Measurements from ENCODE around the gene SLC66A3.

Gene SLC66A3

GRCh38 chr2:11121823-11122155 lies 33.5 kb upstream of the SLC66A3 start:
- H2AFZ ChIP-seq (ENCODE audit: low read depth, low read length, severe bottlenecking) = no peak overlapping the region
- no peak overlapping the region for H3K4me2 ChIP-seq (ENCODE audit: low read depth, low read length, poor library complexity, severe bottlenecking)
- no peaks in the 10 kb centered on the region for H4K20me1 ChIP-seq (ENCODE audit: low read depth, low read length)
- H3K79me2 ChIP-seq (ENCODE audit: insufficient read depth, low read length) = no peaks in the 10 kb centered on the region
- no peak overlapping the region for H3K4me3 ChIP-seq (ENCODE audit: insufficient read depth, low read length, poor library complexity, severe bottlenecking)
- no peaks in the 10 kb centered on the region for H3K27me3 ChIP-seq (ENCODE audit: low read length)
- no peaks in the 10 kb centered on the region for H3K36me3 ChIP-seq (ENCODE audit: low read length)
- no peaks in the 10 kb centered on the region for H3F3A ChIP-seq (ENCODE audit: insufficient read depth)
- no peaks in the 10 kb centered on the region for H3K9me3 ChIP-seq (ENCODE audit: insufficient read depth, low read length)
- no peak overlapping the region for H3K27ac ChIP-seq (ENCODE audit: low read depth, low read length)
- no peaks in the 10 kb centered on the region for H3K9me2 ChIP-seq (replicated peaks; ENCODE audit: insufficient read depth, low read length)
- TF ChIP-seq EZH2phosphoT487 (conservative IDR thresholded peaks at IDR 0.05; ENCODE audit: low read length) (no peak), CTCF (IDR thresholded peaks at IDR 0.05; ENCODE audit: insufficient read depth, low read length, poor library complexity, severe bottlenecking) (no peak)
- no peak overlapping the region for H3K9ac ChIP-seq (ENCODE audit: low read length)

DNA sequence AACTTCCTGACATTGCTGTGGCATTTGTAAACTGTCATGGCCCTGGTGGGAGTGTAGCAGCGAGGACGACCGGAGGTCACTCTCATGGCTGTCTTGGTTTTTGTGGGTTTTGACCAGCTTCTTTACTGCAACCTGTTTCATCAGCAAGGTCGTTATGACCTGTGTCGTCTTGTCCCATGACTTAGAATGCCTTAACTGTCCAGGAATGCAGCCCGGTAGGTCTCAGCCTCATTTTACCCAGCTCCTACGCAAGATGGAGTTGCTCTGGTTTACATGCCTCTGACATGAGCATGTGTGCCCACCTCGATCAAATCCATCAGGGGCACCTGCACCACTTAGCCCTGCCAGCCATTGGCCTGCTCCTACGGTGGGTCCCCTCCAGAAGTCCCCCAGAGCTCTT lies 32.9 kb upstream of the SLC66A3 start:
- Histone ChIP-seq H3K4me2 (ENCODE audit: low read depth, low read length, poor library complexity, severe bottlenecking) (no peak overlapping the region), H3K36me3 (ENCODE audit: low read length) (no peaks in the 10 kb centered on the region), H3K27ac (ENCODE audit: low read depth, low read length) (no peak overlapping the region), H3K4me3 (ENCODE audit: insufficient read depth, low read length, poor library complexity, severe bottlenecking) (no peak overlapping the region), H2AFZ (ENCODE audit: low read depth, low read length, severe bottlenecking) (no peak overlapping the region), H3F3A (ENCODE audit: insufficient read depth) (no peaks in the 10 kb centered on the region), H4K20me1 (ENCODE audit: low read depth, low read length) (no peaks in the 10 kb centered on the region), H3K9ac (ENCODE audit: low read length) (no peak overlapping the region), H3K27me3 (ENCODE audit: low read length) (no peaks in the 10 kb centered on the region), H3K9me3 (ENCODE audit: insufficient read depth, low read length) (no peaks in the 10 kb centered on the region), H3K9me2 (replicated peaks; ENCODE audit: insufficient read depth, low read length) (no peaks in the 10 kb centered on the region), H3K79me2 (ENCODE audit: insufficient read depth, low read length) (no peaks in the 10 kb centered on the region)
- TF ChIP-seq EZH2phosphoT487 (conservative IDR thresholded peaks at IDR 0.05; ENCODE audit: low read length) = no peak
- no peak for TF ChIP-seq CTCF (IDR thresholded peaks at IDR 0.05; ENCODE audit: insufficient read depth, low read length, poor library complexity, severe bottlenecking)

DNA sequence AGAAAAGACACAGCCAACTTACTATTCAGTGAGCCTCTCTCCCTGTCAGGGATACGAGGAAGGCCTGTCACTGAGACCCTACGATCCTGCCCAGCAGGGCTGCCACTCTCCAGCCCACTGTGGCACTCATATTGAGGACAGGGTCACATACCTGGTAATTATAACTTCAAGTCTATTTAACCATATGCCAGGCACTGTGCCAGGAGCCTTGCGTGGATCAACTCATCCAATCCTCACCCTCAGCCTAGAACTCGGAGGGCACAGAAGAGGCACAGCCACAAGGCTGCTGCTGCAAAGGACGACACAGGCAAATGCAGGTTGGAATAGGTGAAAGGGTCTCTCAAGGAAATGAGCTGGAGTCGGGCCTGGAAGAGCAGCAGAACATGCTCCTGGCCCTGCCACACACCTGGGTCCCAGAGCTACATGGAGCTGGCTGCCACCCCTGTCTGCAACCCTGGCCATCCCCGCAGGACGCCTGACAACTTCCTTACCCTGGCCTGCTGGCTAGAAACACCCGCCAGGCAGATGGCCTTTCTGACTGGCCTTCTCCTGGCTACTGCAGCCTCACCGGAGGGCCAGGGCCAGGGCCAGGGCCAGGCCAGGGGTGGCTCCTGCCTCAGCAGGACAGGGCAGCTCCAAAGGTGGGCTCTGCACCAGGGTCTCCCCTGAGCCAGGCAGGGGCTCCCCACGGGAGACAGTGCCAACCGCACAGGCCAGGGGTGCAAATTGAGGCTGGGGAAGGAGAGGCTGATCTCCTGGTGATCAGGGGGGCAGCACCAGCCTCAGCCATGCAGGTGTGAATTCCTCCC lies 32.1 kb upstream of the SLC66A3 start:
- Histone ChIP-seq H3K9ac (ENCODE audit: low read length) (no peak overlapping the region), H3K4me2 (ENCODE audit: low read depth, low read length, poor library complexity, severe bottlenecking) (no peak overlapping the region)

More for the DNA sequence above, 32.1 kb upstream of the SLC66A3 start:
- Histone ChIP-seq H3K9me3 (ENCODE audit: insufficient read depth, low read length) (no peaks in the 10 kb centered on the region), H3K27ac (ENCODE audit: low read depth, low read length) (no peak overlapping the region), H3K9me2 (replicated peaks; ENCODE audit: insufficient read depth, low read length) (no peaks in the 10 kb centered on the region), H3F3A (ENCODE audit: insufficient read depth) (no peaks in the 10 kb centered on the region), H3K36me3 (ENCODE audit: low read length) (no peaks in the 10 kb centered on the region), H3K27me3 (ENCODE audit: low read length) (no peaks in the 10 kb centered on the region), H3K4me3 (ENCODE audit: insufficient read depth, low read length, poor library complexity, severe bottlenecking) (no peak overlapping the region), H3K79me2 (ENCODE audit: insufficient read depth, low read length) (no peaks in the 10 kb centered on the region), H4K20me1 (ENCODE audit: low read depth, low read length) (no peaks in the 10 kb centered on the region), H2AFZ (ENCODE audit: low read depth, low read length, severe bottlenecking) (no peak overlapping the region)
- TF ChIP-seq EZH2phosphoT487 (conservative IDR thresholded peaks at IDR 0.05; ENCODE audit: low read length) (no peak), CTCF (IDR thresholded peaks at IDR 0.05; ENCODE audit: insufficient read depth, low read length, poor library complexity, severe bottlenecking) (no peak)

All from SU-DHL-6 (cell line).